Measurements from ENCODE around the gene CACNA1C.

Gene CACNA1C

GRCh38 chr12:2136901-2137300 lies 84.1 kb downstream of the CACNA1C start:
- no peak for ATAC-seq (ENCODE audit: low read depth)
- Histone ChIP-seq H3K27ac (ENCODE audit: poor library complexity, severe bottlenecking) (no peak overlapping the region), H3K4me3 (ENCODE audit: severe bottlenecking) (no peak overlapping the region), H3K27me3 (ENCODE audit: insufficient read depth, poor library complexity, severe bottlenecking) (no peaks in the 10 kb centered on the region), H3K9me3 (ENCODE audit: severe bottlenecking) (no peaks in the 10 kb centered on the region), H3K4me1 (ENCODE audit: insufficient read depth, poor library complexity, severe bottlenecking) (no peaks in the 10 kb centered on the region), H3K36me3 (ENCODE audit: low read depth) (no peaks in the 10 kb centered on the region)
- no peak for DNase-seq (ENCODE audit: low spot score)
- TF ChIP-seq CTCF (IDR thresholded peaks at IDR 0.05; ENCODE audit: poor library complexity, severe bottlenecking), result no peak

- H3K27me3 ChIP-seq (ENCODE audit: insufficient read depth, poor library complexity, severe bottlenecking), result no peaks in the 10 kb centered on the region
- H3K4me3 ChIP-seq (ENCODE audit: severe bottlenecking), result no peak overlapping the region
- H3K9me3 ChIP-seq (ENCODE audit: severe bottlenecking), result no peaks in the 10 kb centered on the region
- DNase-seq (ENCODE audit: low spot score), result no peak
- H3K27ac ChIP-seq (ENCODE audit: poor library complexity, severe bottlenecking), result no peak overlapping the region
- no peak for ATAC-seq (ENCODE audit: low read depth)
- TF ChIP-seq CTCF (IDR thresholded peaks at IDR 0.05; ENCODE audit: poor library complexity, severe bottlenecking), result no peak
- H3K4me1 ChIP-seq (ENCODE audit: insufficient read depth, poor library complexity, severe bottlenecking), result no peaks in the 10 kb centered on the region
- H3K36me3 ChIP-seq (ENCODE audit: low read depth), result no peaks in the 10 kb centered on the region
Measured at GRCh38 chr12:2137711-2138110, 84.9 kb downstream of the CACNA1C start.

- TF ChIP-seq CTCF (IDR thresholded peaks at IDR 0.05; ENCODE audit: poor library complexity, severe bottlenecking), result no peak
- ATAC-seq (ENCODE audit: low read depth), result no peak
Measured at GRCh38 chr12:2138294-2138693, 85.5 kb downstream of the CACNA1C start.

GRCh38 chr12:2138871-2139308 lies 86.1 kb downstream of the CACNA1C start:
- ATAC-seq (ENCODE audit: low read depth) (no peak), DNase-seq (ENCODE audit: low spot score) (no peak)
- Histone ChIP-seq H3K27me3 (ENCODE audit: insufficient read depth, poor library complexity, severe bottlenecking) (no peaks in the 10 kb centered on the region), H3K27ac (ENCODE audit: poor library complexity, severe bottlenecking) (no peak overlapping the region), H3K4me1 (ENCODE audit: insufficient read depth, poor library complexity, severe bottlenecking) (no peaks in the 10 kb centered on the region), H3K9me3 (ENCODE audit: severe bottlenecking) (no peaks in the 10 kb centered on the region), H3K36me3 (ENCODE audit: low read depth) (no peaks in the 10 kb centered on the region), H3K4me3 (ENCODE audit: severe bottlenecking) (no peak overlapping the region)
- TF ChIP-seq CTCF (IDR thresholded peaks at IDR 0.05; ENCODE audit: poor library complexity, severe bottlenecking), result no peak

More at GRCh38 chr12:2138294-2138693, 85.5 kb downstream of the CACNA1C start:
- no peaks in the 10 kb centered on the region for H3K36me3 ChIP-seq (ENCODE audit: low read depth)
- H3K4me3 ChIP-seq (ENCODE audit: severe bottlenecking), result no peak overlapping the region
- H3K9me3 ChIP-seq (ENCODE audit: severe bottlenecking), result no peaks in the 10 kb centered on the region
- no peak overlapping the region for H3K27ac ChIP-seq (ENCODE audit: poor library complexity, severe bottlenecking)
- H3K4me1 ChIP-seq (ENCODE audit: insufficient read depth, poor library complexity, severe bottlenecking), result no peaks in the 10 kb centered on the region
- no peaks in the 10 kb centered on the region for H3K27me3 ChIP-seq (ENCODE audit: insufficient read depth, poor library complexity, severe bottlenecking)
- no peak for DNase-seq (ENCODE audit: low spot score)

- DNase-seq (ENCODE audit: low spot score) (no peak), ATAC-seq (ENCODE audit: low read depth) (no peak)
- no peak for TF ChIP-seq CTCF (IDR thresholded peaks at IDR 0.05; ENCODE audit: poor library complexity, severe bottlenecking)
- H3K4me1 ChIP-seq (ENCODE audit: insufficient read depth, poor library complexity, severe bottlenecking), result no peaks in the 10 kb centered on the region
- H3K27me3 ChIP-seq (ENCODE audit: insufficient read depth, poor library complexity, severe bottlenecking), result peaks cover 3% of the 10 kb centered on the region
- H3K36me3 ChIP-seq (ENCODE audit: low read depth), result no peaks in the 10 kb centered on the region
- H3K27ac ChIP-seq (ENCODE audit: poor library complexity, severe bottlenecking), result no peak overlapping the region
- H3K9me3 ChIP-seq (ENCODE audit: severe bottlenecking), result no peaks in the 10 kb centered on the region
- no peak overlapping the region for H3K4me3 ChIP-seq (ENCODE audit: severe bottlenecking)
Measured at GRCh38 chr12:2139651-2140050, 86.9 kb downstream of the CACNA1C start.

Data from RWPE2 (cell line).